ENCODE measurements around the gene KRT85. TPM values are rescaled to one million over a fixed set of nuclear protein-coding genes. Genes with fewer than 3 reads are reported as not detected.
"Not testable (repeated sequence)": the region's sequence is repeated elsewhere in the genome, so short reads cannot be mapped to it uniquely, and the experiment has no call there.

Gene KRT85
- total and polyA plus RNA-seq, 7 donors: not detected

GRCh38 chr12:52347551-52348510 is 19.4 kb downstream of the KRT85 start:
- Histone ChIP-seq H3K27ac (no peak overlapping the region), H3K27me3 (ENCODE audit: insufficient read depth in 3 of 3, low read length in 2 of 3) (peaks cover 0 to 6% (median 0%) of the 10 kb centered on the region in 3 donors), H3K36me3 (ENCODE audit: insufficient read depth in 1 of 2, low read depth in 1 of 2) (no peaks in the 10 kb centered on the region), H3K9me3 (no peaks in the 10 kb centered on the region), H3K4me3 (no peak overlapping the region), H3K4me1 (no peaks in the 10 kb centered on the region)
- DNase-seq (no peak), ATAC-seq (no peak)
- TF ChIP-seq CTCF (IDR thresholded peaks at IDR 0.05): no peak
- intact Hi-C loops (cut with DNase I): no loop called here
- 64 to 66% (median 65%) methylated on average over 16 of the region's 16 CpGs for WGBS, 3 donors

GRCh38 chr12:52347016-52347415 is 20.3 kb downstream of the KRT85 start:
- Histone ChIP-seq H3K27ac (no peak overlapping the region), H3K9me3 (no peaks in the 10 kb centered on the region), H3K4me3 (no peak overlapping the region), H3K27me3 (ENCODE audit: insufficient read depth in 3 of 3, low read length in 2 of 3) (no peaks in the 10 kb centered on the region), H3K4me1 (no peaks in the 10 kb centered on the region), H3K36me3 (ENCODE audit: insufficient read depth in 1 of 2, low read depth in 1 of 2) (no peaks in the 10 kb centered on the region)
- DNase-seq (no peak), ATAC-seq (no peak)
- WGBS, 3 donors: 83 to 85% (median 84%) methylated on average over 9 of the region's 9 CpGs
- intact Hi-C loops (cut with DNase I): no loop called here
- TF ChIP-seq CTCF (IDR thresholded peaks at IDR 0.05): no peak

DNA sequence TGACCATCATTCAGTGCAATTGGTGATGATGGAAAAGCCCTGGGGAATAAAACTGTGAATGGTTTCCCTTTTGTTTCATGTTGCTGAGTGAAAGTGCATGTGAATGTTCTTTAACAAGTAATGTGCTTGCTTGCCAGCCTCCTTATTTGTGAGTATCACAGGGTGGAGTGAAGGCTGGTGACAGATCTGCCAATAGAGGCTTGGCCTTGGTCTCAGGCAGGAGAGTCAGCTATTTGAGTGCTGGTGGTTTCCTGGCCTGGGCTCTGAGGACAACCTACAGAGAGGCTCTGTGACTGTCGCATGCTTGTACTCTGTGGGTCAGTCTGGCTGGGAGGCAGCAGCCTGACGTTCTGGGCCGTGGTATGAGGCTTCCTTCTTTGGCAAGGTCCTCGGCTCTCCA is 20.7 kb downstream of the KRT85 start:
- Histone ChIP-seq H3K27ac (no peak overlapping the region), H3K27me3 (ENCODE audit: insufficient read depth in 3 of 3, low read length in 2 of 3) (peaks cover 0 to 2% (median 0%) of the 10 kb centered on the region in 3 donors), H3K9me3 (no peaks in the 10 kb centered on the region), H3K4me3 (no peak overlapping the region), H3K4me1 (no peaks in the 10 kb centered on the region), H3K36me3 (ENCODE audit: insufficient read depth in 1 of 2, low read depth in 1 of 2) (no peaks in the 10 kb centered on the region)
- 33 to 70% (median 47%) methylated on average over 4 of the region's 4 CpGs for WGBS, 3 donors
- ATAC-seq (no peak), DNase-seq (no peak)
- no peak for TF ChIP-seq CTCF (IDR thresholded peaks at IDR 0.05)
- intact Hi-C loops (cut with DNase I): no loop called here

- H3K4me1 ChIP-seq; DNase-seq; H3K4me3 ChIP-seq; H3K9me3 ChIP-seq; H3K27ac ChIP-seq; ATAC-seq; H3K27me3 ChIP-seq (ENCODE audit: insufficient read depth in 3 of 3, low read length in 2 of 3); intact Hi-C loops (cut with DNase I); H3K36me3 ChIP-seq (ENCODE audit: insufficient read depth in 1 of 2, low read depth in 1 of 2): not testable (repeated sequence)
- 90 to 93% (median 91%) methylated on average over 8 of the region's 8 CpGs for WGBS, 3 donors
Measured at GRCh38 chr12:52345041-52345440, 22.2 kb downstream of the KRT85 start.

DNA sequence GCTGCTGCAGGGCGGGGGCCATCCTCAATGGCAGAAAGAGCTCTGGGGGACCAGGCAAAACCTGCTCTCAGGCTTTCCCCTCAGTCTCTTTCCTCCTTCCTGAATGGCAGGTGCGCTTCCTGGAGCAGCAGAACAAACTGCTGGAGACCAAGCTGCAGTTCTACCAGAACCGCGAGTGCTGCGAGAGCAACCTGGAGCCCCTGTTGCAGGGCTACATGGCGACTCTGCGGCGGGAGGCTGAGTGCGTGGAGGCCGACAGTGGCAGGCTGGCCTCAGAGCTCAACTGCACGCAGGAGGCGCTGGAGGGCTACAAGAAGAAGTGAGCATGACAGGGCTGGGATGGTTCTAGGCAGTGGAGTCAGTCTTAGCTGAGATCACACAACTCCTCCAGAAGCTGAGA is 23.2 kb downstream of the KRT85 start:
- no peak for TF ChIP-seq CTCF (IDR thresholded peaks at IDR 0.05)
- no peaks in the 10 kb centered on the region for H3K36me3 ChIP-seq (ENCODE audit: insufficient read depth in 1 of 2, low read depth in 1 of 2)
- intact Hi-C loops (cut with DNase I): no loop called here
- no peak overlapping the region for H3K27ac ChIP-seq
- H3K4me1 ChIP-seq: no peaks in the 10 kb centered on the region
- H3K27me3 ChIP-seq (ENCODE audit: insufficient read depth in 3 of 3, low read length in 2 of 3): peaks cover 0 to 8% (median 5%) of the 10 kb centered on the region in 3 donors
- H3K9me3 ChIP-seq: no peaks in the 10 kb centered on the region
- DNase-seq: no peak
- no peak for ATAC-seq
- 94 to 97% (median 96%) methylated on average over 12 of the region's 12 CpGs for WGBS, 3 donors
- no peak overlapping the region for H3K4me3 ChIP-seq

Measured in psoas muscle (tissue), 8 donors.